NCI-H1105 treated with DMSO at 0.1 percent for 48 hours (cell line): ENCODE results near the gene HSD17B8.
"Not testable (repeated sequence)": the region's sequence is repeated elsewhere in the genome, so short reads cannot be mapped to it uniquely, and the experiment has no call there.

Experiments
- DNase-seq: peaks from one replicate; lab custom pipeline; 2025; lab: John Stamatoyannopoulos, UW

Gene HSD17B8

DNA sequence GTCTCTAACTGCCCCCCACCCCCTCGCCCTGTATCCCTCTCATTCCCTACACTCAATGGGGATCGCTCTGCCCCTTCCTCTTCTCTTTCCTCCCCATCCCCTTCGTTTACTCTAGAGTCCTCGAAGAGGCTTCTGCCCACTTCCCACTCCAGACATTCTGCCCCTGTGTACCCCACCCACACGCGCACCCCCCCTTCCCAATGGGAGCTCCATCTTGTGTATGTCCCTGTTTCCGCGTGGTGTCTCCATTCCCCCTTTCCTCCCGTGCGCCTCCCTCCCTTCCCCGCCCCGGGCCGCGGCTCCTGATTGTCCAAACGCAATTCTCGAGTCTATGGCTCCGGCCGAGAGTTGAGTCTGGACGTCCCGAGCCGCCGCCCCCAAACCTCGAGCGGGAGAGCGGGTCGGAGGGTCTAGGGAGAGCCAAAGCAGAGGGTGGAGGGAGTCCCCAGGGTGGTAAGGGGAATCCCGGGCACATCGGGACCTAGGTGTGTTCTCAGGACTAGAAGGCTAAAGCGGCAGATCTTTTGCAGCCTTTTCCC, 3.2 kb downstream of the HSD17B8 start:
- DNase-seq: no peak

DNA sequence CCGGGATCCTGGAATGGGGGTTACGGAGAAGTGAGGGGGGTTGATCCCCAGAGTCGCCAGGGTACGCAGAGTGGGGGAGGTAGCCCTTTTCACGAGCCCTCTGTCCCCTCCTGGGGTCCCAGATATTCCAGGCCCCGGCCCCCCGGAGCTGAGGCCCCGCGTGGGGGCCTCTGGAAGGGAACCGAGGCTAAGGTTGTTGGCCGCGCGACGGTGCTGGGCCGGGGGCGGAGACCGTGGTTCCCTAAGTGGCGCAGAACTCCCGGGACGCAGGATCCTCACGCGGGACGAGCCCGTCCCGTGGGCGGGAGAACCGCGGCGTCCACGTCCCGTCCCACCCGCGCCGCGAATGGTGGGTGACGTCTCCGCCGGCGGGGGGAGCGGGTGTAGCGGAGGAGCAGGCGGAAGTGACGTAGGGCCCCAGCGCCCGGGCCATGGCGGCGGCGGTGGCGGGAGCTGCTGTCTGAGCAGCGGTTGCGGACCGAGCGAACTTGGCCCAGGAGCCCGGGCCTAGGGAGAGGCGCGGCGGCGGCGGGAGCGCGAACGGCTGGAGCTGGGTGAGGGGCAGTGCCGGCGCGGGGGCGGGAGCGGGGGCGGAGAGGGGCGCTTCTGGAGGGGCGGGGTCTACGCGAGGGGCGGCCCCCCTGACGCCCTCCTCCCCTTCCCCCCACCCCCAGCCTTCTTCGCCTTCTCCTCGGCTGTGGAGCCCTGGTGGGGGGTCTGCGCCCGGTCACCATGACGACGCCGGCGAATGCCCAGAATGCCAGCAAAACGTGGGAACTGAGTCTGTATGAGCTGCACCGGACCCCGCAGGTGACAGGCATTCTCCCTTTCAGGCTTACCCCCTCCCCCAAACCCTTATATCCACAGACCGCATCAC, 3.9 kb downstream of the HSD17B8 start, which contains the start of gene RING1:
RING1 (plus strand) TSS at position 410 of the 877 bp plus-strand sequence; CDS start at position 733, 323 bp downstream.
- peak; percentile 60 for DNase-seq

DNA sequence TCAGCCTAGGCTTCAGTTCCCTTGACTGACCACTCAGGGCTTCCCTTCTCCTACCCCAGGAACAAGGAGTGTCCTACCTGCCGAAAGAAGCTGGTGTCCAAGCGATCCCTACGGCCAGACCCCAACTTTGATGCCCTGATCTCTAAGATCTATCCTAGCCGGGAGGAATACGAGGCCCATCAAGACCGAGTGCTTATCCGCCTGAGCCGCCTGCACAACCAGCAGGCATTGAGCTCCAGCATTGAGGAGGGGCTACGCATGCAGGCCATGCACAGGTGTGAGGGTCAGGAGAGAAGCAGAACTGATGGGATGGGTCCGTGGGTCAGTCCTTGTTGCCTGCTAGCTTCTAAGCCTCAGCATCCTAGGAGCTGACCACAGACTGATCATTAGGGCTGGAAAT, 5.4 kb downstream of the HSD17B8 start:
- no peak for DNase-seq

DNA sequence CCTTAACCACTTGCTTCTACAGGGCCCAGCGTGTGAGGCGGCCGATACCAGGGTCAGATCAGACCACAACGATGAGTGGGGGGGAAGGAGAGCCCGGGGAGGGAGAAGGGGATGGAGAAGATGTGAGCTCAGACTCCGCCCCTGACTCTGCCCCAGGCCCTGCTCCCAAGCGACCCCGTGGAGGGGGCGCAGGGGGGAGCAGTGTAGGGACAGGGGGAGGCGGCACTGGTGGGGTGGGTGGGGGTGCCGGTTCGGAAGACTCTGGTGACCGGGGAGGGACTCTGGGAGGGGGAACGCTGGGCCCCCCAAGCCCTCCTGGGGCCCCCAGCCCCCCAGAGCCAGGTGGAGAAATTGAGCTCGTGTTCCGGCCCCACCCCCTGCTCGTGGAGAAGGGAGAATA, 6.7 kb downstream of the HSD17B8 start:
- no peak for DNase-seq

DNA sequence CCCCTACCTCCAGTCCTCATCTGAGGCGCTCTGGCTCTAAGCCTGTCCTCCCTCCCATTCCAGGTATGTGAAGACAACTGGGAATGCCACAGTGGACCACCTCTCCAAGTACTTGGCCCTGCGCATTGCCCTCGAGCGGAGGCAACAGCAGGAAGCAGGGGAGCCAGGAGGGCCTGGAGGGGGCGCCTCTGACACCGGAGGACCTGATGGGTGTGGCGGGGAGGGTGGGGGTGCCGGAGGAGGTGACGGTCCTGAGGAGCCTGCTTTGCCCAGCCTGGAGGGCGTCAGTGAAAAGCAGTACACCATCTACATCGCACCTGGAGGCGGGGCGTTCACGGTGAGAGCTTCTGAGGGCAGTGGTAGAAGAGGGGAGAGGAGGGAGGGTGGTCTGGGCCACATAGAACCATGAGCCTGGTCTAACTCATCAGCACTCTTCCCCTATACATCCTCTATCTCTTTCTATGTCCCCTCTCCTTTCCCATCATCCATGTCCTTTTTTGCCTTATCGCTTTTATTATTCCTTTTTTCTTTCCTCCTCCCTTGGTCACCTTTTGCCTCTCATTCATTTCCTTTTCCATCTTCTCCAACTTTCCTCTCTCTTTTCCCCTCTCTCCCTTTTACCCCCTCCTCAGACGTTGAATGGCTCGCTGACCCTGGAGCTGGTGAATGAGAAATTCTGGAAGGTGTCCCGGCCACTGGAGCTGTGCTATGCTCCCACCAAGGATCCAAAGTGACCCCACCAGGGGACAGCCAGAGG, 7.4 kb downstream of the HSD17B8 start:
- DNase-seq: no peak

DNA sequence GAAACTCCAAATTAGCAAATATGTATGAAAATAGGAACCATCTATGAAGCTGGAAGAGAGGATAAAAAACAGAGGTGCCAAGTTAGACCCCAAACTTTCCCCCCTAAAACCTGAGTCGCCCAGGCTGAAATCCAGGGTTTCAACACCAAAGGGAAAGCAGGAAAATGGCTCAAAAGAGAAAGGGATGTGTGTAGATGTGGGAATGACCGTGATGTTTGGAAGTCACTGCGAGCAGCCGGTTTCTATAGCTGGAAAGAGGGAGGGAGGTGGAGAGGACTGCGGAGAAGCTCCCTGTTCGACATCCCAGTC, 8.4 kb downstream of the HSD17B8 start:
- no peak for DNase-seq

DNA sequence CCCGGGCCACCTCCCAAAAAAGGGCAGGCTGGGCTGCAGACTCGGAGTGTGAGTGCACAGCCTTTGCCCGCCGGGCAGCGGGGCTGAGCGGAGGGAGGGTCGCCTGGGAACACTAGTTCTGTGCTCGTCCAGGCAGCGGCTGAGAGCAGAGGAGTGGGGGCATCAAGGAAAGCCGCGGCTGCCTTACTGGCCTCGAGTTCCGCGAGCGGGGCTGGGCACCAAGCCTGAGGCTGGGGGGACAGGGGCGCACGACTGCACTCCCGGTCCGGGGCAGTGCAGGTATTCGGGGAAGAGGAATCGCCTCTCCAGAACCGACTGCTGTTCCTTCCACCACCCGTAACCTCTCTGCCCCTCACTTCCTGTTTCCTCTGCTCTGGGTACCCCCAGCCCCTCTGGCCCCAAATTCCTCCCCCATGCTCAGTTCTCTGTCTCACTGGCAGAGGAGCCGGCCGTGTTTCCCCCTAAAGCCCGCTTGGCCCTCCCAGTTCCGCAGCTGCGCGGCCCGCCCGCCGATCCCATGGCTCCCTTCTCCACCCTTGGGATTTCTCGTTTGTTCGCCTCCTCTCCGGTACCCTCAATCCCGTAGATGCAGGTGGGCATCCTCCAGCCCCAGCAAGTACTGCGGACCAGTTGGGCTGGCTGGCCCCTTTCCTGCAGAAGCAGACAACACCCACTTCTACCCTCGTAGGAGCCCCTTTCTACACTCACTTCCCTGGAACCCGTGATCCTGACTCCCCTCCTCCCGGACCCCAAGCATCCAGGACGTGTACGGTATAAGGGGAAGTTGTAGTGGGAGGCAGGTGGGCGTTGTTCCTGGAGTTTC, 8.9 kb downstream of the HSD17B8 start:
- DNase-seq: peak; percentile 8

DNA sequence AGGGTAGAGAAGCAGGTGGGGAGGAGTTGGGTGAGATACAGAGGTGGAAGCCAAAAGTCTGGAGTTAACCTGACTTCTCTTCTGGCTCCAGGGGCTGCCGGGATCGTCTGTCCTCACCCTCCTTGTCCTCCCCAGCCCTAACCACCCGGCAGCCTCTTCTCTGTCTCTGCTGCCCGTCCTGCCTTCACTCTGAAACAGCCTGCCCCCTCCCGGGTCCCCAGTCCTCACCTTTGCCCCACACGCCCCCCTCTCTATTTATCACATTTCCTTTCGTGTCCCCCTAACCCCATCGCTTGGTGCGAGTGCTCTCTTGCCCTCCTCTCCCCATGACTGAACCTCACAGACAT, 9.5 kb downstream of the HSD17B8 start:
- DNase-seq: no peak

DNA sequence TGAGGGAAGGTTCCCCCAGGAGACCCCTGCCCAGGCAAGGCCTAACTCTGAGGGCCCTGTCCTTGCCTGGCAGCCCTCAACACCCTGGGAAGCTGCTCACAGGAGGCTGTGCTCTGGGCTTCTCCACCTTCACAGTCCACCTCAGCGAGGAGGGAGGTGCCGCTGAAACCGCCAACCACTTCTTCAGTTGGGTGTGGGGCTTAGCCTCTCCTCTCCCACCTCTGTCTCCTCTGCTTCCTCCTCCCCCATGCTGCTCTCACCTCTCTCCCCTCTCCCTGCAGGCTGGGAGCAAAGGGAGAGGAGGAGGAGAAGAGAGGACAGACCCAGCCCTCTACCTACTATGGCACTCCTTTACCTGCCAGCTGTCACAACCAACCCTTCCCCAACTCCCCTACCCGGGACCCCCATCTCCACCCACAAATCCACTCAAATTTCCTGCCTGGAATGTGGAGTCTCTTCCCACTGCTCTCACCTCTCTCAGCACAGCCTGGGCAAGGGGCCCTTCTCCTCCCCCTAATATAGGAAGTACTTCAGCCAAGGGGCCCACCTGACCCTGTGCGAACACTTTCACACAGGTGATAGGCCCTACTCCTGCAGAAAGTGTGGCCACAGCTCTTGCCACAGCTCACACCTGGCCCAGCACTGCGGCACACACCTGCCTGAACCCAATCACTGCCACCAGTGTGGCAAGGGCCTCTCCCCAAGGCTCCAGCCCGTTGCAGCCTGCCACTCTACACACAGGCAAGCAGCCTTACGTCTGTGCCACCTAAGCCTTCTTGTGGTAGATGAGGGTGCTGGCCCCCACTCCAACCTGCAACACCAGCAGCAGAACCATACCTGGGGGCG, 11.0 kb downstream of the HSD17B8 start:
- DNase-seq: no peak

DNA sequence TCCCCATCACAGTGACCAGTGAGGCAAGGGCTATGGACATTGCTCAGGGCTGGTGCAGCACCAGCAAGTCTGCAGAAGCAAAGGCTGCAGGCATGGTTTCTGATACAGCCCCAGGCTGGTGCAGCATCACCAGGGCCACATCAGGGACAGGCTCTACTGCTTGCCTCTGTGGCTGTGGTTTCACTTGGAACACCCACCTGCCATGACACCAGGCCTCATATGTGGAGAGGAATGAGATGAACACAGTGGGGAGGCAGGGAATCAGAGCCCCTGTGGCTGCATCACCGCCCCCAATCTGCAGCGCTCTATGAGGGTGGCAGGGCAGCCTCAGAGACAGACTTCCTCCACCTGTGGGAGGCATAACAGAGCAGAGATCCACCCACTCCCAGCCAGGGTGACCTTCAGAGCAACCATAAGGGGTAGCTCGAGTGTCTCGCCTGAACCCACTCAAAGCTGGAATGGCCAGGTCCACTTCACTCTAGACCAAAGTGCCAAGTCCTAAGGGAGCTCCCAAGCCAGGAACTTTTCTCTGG, 11.7 kb downstream of the HSD17B8 start:
- no peak for DNase-seq

DNA sequence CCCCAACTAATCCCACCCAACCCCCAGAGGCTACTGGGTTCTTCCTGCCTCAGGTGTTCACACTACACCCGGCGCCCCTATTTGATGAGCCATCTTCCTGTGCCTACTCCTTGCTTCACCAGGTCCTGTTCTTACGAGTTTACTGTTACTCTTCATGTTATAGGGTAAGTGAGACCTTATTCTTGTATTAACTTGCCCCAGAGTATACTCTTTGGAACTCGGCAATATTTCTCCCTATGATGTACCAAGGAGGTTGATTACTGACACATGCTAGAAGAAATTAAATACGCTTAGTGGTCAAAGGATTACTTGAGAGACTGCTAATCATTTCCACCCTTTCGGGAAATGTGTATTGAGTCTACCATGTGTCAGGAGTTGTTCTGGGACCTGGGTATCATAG, 12.8 kb downstream of the HSD17B8 start:
- no peak for DNase-seq

DNA sequence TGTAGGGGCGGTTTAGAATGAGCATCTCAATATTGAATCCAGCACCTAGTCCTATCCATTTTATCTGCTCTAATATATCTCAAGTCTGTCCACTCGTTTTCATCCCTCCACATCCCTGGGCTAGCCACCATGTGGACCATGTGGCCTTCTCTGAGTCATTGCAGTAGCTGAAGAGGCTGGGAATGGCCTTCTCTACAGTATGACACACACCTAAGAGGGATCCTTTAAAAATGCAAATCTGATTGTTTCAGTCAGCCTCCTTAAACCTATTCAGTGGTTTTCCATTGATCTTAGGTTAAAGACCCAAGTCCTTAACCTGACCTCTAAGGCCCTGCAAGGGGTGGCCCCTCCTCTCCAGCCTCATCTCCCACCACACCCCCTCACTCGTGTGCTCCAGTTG, 13.2 kb downstream of the HSD17B8 start:
- DNase-seq: no peak

DNA sequence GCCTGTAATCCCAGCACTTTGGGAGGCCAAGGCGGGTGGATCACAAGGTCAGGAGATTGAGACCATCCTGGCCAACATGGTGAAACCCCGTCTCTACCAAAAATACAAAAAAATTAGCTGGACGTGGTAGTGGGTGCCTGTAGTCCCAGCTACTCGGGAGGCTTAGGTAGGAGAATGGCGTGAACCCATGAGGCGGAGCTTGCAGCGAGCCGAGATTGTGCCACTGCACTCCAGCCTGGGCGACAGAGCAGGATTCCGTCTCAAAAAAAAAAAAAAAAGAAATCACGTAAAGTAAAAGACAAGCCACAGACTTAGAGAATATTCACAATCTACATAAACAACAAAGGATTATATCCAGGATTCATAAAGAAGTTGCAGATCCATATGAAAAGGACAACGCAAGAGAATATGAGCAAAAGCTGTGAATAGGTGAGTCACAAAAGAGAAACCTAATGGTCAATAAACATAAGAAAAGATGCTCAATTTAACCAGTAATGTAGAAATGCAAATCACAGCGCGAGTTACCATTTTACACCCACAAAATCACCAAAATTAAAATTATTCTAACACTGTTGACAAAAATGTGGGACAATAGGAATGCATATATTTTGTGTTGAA, 22.2 kb downstream of the HSD17B8 start:
- not testable (repeated sequence) for DNase-seq

DNA sequence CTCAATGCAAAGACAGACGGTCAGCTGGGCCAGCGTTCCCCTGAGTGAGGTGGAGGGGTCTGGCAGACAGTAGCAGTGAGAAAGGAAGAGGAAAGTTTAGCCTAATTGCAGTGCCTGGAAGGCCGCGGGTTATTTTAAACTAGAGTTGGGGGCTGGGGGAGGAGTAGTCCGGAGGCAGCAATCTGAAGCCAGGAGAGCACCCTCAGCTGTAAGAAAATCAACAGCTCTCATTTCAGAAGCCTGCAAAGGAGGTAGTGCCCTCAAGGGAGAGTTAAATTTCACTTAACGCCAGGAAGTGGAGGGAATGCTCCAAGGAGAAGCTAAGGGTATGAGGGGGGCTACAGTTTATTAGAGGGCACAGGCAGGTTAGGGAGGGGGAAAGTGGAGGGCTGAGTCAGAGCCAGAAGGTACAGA, 30.8 kb downstream of the HSD17B8 start:
- no peak for DNase-seq

DNA sequence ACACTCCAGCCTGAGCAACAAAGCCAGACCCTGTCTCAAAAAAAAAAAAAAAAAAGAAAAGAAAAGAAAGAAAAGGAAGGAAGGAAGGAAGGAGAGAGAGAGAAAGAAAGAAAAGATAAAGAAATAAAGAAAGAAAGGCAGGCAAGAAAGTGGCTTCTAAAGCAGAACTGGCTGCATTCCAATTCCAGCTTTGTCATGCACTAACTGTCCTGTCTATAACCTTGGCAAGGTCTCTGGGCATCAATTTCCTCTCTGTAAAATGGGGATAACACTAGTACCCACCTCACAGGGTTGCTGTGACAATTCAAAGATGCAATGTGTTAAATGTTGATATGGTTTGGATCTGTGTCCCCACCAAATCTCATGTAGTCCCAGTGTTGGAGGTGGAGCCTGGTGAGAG, 31.9 kb downstream of the HSD17B8 start:
- DNase-seq: no peak

DNA sequence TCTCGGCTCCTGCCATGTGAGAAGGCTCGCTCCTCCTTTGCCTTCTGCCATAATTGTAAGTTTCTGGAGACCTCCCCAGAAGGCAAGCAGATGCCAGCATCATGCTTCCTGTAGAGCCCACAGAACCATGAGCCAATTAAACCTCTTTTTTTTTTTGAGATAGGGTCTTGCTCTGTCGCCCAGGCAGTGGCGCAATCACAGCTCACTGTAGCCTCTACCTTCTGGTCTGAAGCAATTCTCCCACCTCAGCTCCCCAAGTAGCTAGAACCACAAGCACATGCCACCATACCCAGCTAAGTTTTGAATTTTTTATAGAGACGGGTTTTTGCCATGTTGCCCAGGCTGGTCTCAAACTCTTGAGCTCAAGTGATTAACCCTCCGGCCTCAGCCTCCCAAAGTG, 32.4 kb downstream of the HSD17B8 start:
- DNase-seq: no peak

DNA sequence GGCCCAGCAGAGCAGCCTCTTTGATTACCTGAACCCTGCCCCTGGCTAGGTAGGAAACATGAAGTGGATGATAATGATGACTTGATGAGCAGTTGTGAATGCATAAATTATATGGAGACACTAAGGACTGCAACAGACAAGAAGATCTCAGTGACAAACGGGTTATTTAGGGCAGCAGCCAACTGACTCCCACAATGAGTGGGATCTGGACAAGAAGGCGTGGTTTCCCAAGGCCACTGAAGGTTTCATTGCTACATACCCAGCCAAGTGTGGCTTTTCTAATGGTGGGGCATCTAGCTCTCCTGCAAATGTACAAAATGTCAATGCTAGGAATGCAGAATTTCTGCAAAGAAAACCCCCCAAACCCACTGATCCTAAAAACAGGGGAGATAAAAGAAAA, 33.3 kb downstream of the HSD17B8 start:
- no peak for DNase-seq

DNA sequence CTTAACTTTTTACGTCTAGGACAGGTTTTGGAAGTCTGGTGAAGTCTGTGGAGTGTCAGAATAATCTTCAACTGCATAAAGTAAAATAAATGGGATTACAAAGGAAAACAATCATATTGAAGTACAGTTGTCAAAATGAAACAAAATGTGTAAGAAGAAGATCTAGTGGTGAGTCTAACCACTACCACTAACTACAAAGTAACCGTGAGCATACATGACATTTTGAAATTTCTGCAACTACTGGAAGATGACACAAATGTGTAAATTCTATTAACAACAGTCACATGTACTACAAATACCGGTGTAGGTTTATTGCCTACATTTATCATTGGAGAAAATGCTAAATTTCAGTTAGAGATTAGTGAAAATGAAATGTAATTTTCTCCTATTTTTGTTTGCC, 37.5 kb downstream of the HSD17B8 start:
- DNase-seq: no peak

DNA sequence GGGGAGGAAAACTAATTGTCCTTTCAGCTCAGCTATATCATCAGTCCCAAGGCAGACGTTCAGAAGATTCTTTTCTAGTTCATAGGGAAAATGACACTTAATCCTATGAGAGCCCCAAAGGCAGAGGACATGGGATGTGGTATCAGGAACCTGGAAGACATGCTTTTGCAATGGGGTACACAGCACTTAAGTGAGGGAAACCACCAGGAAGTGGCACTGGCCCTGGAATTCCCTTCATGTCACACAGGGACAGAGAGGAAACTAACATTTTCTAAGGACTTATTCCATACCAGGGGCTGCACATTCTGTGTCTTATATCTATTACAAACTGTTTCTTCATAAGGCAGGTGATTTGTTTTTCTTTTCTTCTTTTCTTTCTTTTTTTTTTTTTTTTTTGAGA, 39.0 kb downstream of the HSD17B8 start:
- DNase-seq: no peak

DNA sequence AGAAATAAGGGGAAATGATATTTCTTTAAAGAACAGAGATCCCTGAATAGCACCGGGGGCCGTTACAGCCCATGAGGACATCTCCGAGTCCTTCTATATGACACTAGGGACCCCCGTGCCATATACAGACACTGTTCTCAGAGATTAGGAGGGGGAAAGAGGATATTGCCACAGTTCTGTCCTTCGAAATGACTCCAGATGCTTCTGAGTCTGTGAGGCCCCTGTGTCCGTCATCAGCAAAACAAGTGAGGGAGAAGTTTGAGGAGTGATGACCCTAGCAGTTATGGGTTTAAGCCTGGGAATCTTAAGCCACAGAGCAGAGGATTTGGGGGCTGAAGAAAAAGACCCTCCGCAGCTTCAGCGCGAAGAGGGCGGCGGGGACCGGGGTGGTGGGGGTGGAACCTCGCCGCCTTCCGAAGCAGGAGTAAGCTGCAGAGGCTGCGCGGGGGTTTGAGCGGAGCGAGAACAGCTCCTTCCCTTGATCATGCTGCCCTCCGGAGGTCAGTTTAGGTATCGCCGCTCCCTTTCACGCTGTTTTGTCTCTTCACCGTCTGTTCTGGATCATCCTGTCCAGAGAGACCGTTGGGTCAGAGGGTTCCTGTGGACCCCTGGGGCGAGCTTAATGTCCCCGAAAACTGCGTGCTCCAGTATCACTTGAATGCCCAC, 43.7 kb downstream of the HSD17B8 start:
- DNase-seq: peak; percentile 70
